SU-DHL-6 (cell line): ENCODE measurements around the gene NUB1.

Experiments used
- H2AFZ ChIP-seq: fragments of 200-600 bp; sonication (generic); 2 replicates; pipeline ENCODE4 v1.6.1; 2014; ENCODE audit warnings: low read depth, mild to moderate bottlenecking, moderate library complexity, mixed read lengths, antibody characterized with exemption, low read length; ENCODE audit not compliant: severe bottlenecking
- H3F3A ChIP-seq: fragments of 200-600 bp; shearing (Covaris generic); 2 replicates; pipeline ENCODE4 v1.6.0; 2016; ENCODE audit warnings: antibody characterized with exemption, mild to moderate bottlenecking; ENCODE audit not compliant: insufficient read depth
- H3K27ac ChIP-seq: fragments of 200-600 bp; sonication (generic); 2 replicates; pipeline ENCODE4 v1.5.1; 2016; ENCODE audit warnings: low read depth, mild to moderate bottlenecking, low read length, moderate library complexity, mixed read lengths
- H3K27me3 ChIP-seq: fragments of 200-600 bp; sonication (generic), shearing (Covaris generic); 2 replicates; pipeline ENCODE4 v1.6.0; 2014; ENCODE audit warnings: mild to moderate bottlenecking, low read length
- H3K36me3 ChIP-seq: fragments of 200-600 bp; sonication (generic); 2 replicates; pipeline ENCODE4 v1.6.1; 2014; ENCODE audit warnings: mild to moderate bottlenecking, low read length, mixed read lengths
- H3K4me2 ChIP-seq: fragments of 300-600, 200-600 bp; shearing (Covaris generic), sonication (generic); 2 replicates; pipeline ENCODE4 v1.6.0; 2014; ENCODE audit warnings: low read length, low read depth, mild to moderate bottlenecking; ENCODE audit not compliant: poor library complexity, severe bottlenecking
- H3K4me3 ChIP-seq: fragments of 200-600 bp; sonication (generic); 2 replicates; pipeline ENCODE4 v1.5.1; 2014; ENCODE audit warnings: antibody characterized with exemption, low read length, mild to moderate bottlenecking, mixed read lengths; ENCODE audit not compliant: insufficient read depth, poor library complexity, severe bottlenecking
- H3K79me2 ChIP-seq: fragments of 200-600 bp; sonication (generic); 2 replicates; pipeline ENCODE4 v1.6.1; 2014; ENCODE audit warnings: mild to moderate bottlenecking, low read length, moderate library complexity; ENCODE audit not compliant: insufficient read depth
- H3K9ac ChIP-seq: fragments of 200-600 bp; sonication (generic); 2 replicates; pipeline ENCODE4 v1.7.0; 2014; ENCODE audit warnings: mild to moderate bottlenecking, low read length
- H3K9me2 ChIP-seq: fragments of 200-600 bp; sonication (generic); replicated peaks from 2 replicates; pipeline ENCODE4 v1.6.1; 2014; ENCODE audit warnings: low read length; ENCODE audit not compliant: insufficient read depth
- H3K9me3 ChIP-seq: fragments of 200-600 bp; sonication (generic); 2 replicates; pipeline ENCODE4 v1.6.1; 2014; ENCODE audit warnings: low read length, mixed read lengths; ENCODE audit not compliant: insufficient read depth
- H4K20me1 ChIP-seq: fragments of 200-600 bp; sonication (generic); 2 replicates; pipeline ENCODE4 v1.6.1; 2014; ENCODE audit warnings: low read depth, mild to moderate bottlenecking, antibody characterized with exemption, low read length, moderate library complexity, mixed read lengths
- EZH2phosphoT487 ChIP-seq: fragments of 200-600 bp; sonication (generic), shearing (Covaris generic); conservative IDR thresholded peaks from 2 replicates; pipeline ENCODE4 v1.6.1; 2018; ENCODE audit warnings: mild to moderate bottlenecking, antibody characterized with exemption, low read length, moderate library complexity, mixed read lengths
- TF ChIP-seq, protein P1 (sequence below): fragments of 200-600 bp; sonication (generic); IDR thresholded peaks from one replicate; pipeline ENCODE4 v1.5.1; 2017; ENCODE audit warnings: antibody characterized with exemption, mild to moderate bottlenecking, low read length, moderate library complexity; ENCODE audit not compliant: insufficient read depth, poor library complexity, severe bottlenecking

NUB1 gene

DNA sequence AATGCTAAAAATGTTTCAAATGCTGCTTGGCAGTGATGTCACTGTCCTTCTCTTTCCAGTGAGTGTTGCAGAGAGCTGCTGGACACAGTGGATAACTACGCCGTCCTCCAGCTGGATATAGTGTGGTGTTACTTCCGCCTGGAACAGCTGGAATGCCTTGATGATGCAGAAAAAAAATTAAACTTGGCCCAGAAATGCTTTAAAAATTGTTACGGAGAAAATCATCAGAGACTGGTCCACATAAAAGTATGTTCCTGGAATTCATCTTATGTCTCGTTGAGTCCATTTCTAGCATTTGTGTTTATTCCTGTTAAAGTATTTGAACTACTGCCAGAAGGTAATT lies 25.2 kb downstream of the NUB1 start:
- TF ChIP-seq EZH2phosphoT487 = no peak
- TF ChIP-seq, protein P1, sequence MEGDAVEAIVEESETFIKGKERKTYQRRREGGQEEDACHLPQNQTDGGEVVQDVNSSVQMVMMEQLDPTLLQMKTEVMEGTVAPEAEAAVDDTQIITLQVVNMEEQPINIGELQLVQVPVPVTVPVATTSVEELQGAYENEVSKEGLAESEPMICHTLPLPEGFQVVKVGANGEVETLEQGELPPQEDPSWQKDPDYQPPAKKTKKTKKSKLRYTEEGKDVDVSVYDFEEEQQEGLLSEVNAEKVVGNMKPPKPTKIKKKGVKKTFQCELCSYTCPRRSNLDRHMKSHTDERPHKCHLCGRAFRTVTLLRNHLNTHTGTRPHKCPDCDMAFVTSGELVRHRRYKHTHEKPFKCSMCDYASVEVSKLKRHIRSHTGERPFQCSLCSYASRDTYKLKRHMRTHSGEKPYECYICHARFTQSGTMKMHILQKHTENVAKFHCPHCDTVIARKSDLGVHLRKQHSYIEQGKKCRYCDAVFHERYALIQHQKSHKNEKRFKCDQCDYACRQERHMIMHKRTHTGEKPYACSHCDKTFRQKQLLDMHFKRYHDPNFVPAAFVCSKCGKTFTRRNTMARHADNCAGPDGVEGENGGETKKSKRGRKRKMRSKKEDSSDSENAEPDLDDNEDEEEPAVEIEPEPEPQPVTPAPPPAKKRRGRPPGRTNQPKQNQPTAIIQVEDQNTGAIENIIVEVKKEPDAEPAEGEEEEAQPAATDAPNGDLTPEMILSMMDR = no peak

DNA sequence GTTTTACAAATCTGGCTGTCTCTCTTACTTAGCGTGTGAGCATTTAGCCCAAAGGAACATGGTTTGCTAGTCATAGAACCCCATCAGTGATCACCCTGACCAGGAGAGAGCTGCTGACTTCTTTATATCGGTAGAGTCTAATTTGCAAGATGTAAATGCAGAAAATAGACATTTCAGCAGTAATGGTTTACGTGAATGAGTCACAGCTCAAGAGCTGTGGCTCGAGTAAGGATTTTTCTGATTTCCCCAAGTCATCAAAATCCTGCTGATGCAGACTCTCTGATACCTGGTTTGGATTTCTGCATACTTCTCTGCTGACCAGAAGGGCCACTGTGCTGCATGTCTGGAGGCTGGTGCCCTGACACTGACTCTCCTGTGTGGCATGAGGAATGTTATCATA lies 25.7 kb downstream of the NUB1 start:
- no peak overlapping the region for H3K27ac ChIP-seq
- no peaks in the 10 kb centered on the region; the same call in 1 of the 2 replicates for H3K36me3 ChIP-seq
- H3K27me3 ChIP-seq = no peaks in the 10 kb centered on the region
- H2AFZ ChIP-seq = no peak overlapping the region
- H3K9ac ChIP-seq = no peak overlapping the region
- no peaks in the 10 kb centered on the region for H3K9me2 ChIP-seq
- no peak overlapping the region for H3K4me3 ChIP-seq
- 0 out of 2 replicates have a peak, but pooled peaks cover 3% of the 10 kb centered on the region for H3F3A ChIP-seq
- no peak overlapping the region for H3K4me2 ChIP-seq
- no peaks in the 10 kb centered on the region for H3K79me2 ChIP-seq
- H3K9me3 ChIP-seq = no peaks in the 10 kb centered on the region
- no peaks in the 10 kb centered on the region for H4K20me1 ChIP-seq
- TF ChIP-seq EZH2phosphoT487 = no peak
- TF ChIP-seq, protein P1 = no peak

More for the DNA sequence above, 25.2 kb downstream of the NUB1 start:
- Histone ChIP-seq H3K27me3 (no peaks in the 10 kb centered on the region), H3K9ac (no peak overlapping the region), H3K4me3 (no peak overlapping the region), H3K79me2 (no peaks in the 10 kb centered on the region), H3K36me3 (peaks cover 3% of the 10 kb centered on the region), H2AFZ (no peak overlapping the region), H3K9me3 (no peaks in the 10 kb centered on the region), H3F3A (0 out of 2 replicates have a peak, but pooled peaks cover 3% of the 10 kb centered on the region), H4K20me1 (no peaks in the 10 kb centered on the region), H3K9me2 (no peaks in the 10 kb centered on the region), H3K27ac (no peak overlapping the region), H3K4me2 (no peak overlapping the region)

DNA sequence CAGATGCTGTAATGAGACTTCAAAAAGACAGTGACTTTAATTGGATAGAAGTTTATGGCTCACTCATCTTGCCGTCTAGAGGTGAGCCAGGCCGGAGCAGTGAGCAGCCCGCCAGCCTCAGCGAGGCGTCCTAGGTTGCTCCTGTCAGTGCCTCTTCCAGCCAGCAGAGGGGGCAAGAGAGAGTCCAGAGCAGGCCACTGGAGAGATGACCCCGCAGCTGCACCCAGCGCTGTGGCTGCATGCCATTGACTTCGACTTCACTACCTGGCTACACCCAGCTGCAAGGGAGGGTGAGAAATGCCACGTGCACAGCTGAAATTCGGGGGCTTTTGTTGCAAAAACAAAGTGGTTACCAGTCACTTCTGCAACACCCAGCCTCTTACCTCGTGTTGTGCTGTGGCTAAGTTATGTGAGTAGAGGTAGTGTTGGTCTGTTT lies 26.5 kb downstream of the NUB1 start:
- H3K4me3 ChIP-seq = no peak overlapping the region
- H3K4me2 ChIP-seq = no peak overlapping the region
- no peak overlapping the region for H3K27ac ChIP-seq
- no peaks in the 10 kb centered on the region for H3K27me3 ChIP-seq
- no peaks in the 10 kb centered on the region for H3K9me3 ChIP-seq
- no peaks in the 10 kb centered on the region; the same call in 1 of the 2 replicates for H3K36me3 ChIP-seq
- H3K9ac ChIP-seq = no peak overlapping the region
- 0 out of 2 replicates have a peak, but pooled peaks cover 3% of the 10 kb centered on the region for H3F3A ChIP-seq
- H3K79me2 ChIP-seq = no peaks in the 10 kb centered on the region
- no peaks in the 10 kb centered on the region for H3K9me2 ChIP-seq
- TF ChIP-seq, protein P1 = peak; percentile 85
- no peak for TF ChIP-seq EZH2phosphoT487
- no peaks in the 10 kb centered on the region for H4K20me1 ChIP-seq
- H2AFZ ChIP-seq = no peak overlapping the region

DNA sequence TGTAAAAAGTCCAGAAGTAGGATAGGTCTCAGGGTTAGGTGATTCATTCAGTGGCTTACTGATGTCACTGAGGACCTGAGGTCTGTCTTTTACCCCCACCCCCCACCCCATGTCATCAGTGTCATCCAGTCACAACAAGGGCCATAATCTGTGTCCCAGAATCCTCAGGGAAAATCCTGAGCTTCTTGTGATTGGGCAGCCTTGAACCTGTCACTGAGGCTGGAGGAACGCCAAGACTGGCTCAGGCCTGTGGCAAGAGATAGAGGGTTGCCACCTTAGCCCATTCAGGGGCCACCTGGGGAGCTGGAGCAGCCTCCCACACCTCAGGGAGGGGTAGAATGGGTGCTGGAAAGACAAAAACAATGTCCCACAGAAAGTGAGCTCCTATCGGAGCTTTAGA lies 29.7 kb downstream of the NUB1 start:
- no peak overlapping the region for H3K9ac ChIP-seq
- no peak overlapping the region for H3K27ac ChIP-seq
- no peaks in the 10 kb centered on the region for H3K9me3 ChIP-seq
- TF ChIP-seq, protein P1 = no peak
- no peak for TF ChIP-seq EZH2phosphoT487
- no peaks in the 10 kb centered on the region for H3K9me2 ChIP-seq
- H3K79me2 ChIP-seq = no peaks in the 10 kb centered on the region
- no peaks in the 10 kb centered on the region for H4K20me1 ChIP-seq
- H2AFZ ChIP-seq = no peak overlapping the region
- H3K36me3 ChIP-seq = no peaks in the 10 kb centered on the region; the same call in 1 of the 2 replicates
- no peak overlapping the region for H3K4me2 ChIP-seq
- no peak overlapping the region for H3K4me3 ChIP-seq
- no peaks in the 10 kb centered on the region for H3K27me3 ChIP-seq
- H3F3A ChIP-seq = 0 out of 2 replicates have a peak, but pooled peaks cover 3% of the 10 kb centered on the region
